Measurements from ENCODE around the gene SLC2A5. TPM values are rescaled to one million over a fixed set of nuclear protein-coding genes. Genes with fewer than 3 reads are reported as not detected.

SLC2A5 gene
- total RNA-seq, 1 donor from 2014 or later: 3.6 TPM

DNA sequence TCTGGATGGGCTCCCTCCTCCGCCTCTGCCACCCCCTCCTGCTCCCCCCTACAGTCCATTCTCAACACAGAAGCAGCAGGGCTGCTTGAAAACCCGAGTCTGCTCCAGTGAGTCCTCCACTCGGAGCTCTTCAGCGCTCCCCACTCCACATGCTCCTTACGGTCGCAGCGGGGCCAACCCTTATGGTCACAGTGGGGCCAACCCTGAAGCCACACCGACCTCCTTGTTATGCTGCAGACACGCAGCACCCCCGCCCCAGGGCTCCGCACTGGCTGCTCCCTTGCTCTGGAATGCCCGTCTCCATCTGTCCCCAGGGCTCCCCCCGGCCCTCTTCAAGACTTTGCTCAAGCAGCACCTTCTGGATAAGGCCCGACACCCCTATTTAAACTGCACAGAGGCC is 36.9 kb upstream of the SLC2A5 start:
- ChIA-PET CTCF (interaction anchor here (1.5 kb wide), 1 partner anchor 96 kb away, joined by 3 read pairs; no protein-coding TSS in a partner anchor), POLR2A (no interaction called here)
- H3K4me3 Mint-ChIP-seq: no peak overlapping the region
- H3K9me3 Mint-ChIP-seq: no peaks in the 10 kb centered on the region
- no peak for DNase-seq
- peaks cover 22% of the 10 kb centered on the region for H3K36me3 Mint-ChIP-seq (ENCODE audit: low read depth)
- H3K27ac Mint-ChIP-seq: no peak overlapping the region
- intact Hi-C loops (cut with micrococcal nuclease): no loop called here
- no peaks in the 10 kb centered on the region for H3K4me1 Mint-ChIP-seq
- TF ChIP-seq, protein P1, sequence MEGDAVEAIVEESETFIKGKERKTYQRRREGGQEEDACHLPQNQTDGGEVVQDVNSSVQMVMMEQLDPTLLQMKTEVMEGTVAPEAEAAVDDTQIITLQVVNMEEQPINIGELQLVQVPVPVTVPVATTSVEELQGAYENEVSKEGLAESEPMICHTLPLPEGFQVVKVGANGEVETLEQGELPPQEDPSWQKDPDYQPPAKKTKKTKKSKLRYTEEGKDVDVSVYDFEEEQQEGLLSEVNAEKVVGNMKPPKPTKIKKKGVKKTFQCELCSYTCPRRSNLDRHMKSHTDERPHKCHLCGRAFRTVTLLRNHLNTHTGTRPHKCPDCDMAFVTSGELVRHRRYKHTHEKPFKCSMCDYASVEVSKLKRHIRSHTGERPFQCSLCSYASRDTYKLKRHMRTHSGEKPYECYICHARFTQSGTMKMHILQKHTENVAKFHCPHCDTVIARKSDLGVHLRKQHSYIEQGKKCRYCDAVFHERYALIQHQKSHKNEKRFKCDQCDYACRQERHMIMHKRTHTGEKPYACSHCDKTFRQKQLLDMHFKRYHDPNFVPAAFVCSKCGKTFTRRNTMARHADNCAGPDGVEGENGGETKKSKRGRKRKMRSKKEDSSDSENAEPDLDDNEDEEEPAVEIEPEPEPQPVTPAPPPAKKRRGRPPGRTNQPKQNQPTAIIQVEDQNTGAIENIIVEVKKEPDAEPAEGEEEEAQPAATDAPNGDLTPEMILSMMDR (IDR thresholded peaks at IDR 0.05): no peak
- ATAC-seq (ENCODE audit: low read depth): no peak
- H3K27me3 Mint-ChIP-seq: no peaks in the 10 kb centered on the region

DNA sequence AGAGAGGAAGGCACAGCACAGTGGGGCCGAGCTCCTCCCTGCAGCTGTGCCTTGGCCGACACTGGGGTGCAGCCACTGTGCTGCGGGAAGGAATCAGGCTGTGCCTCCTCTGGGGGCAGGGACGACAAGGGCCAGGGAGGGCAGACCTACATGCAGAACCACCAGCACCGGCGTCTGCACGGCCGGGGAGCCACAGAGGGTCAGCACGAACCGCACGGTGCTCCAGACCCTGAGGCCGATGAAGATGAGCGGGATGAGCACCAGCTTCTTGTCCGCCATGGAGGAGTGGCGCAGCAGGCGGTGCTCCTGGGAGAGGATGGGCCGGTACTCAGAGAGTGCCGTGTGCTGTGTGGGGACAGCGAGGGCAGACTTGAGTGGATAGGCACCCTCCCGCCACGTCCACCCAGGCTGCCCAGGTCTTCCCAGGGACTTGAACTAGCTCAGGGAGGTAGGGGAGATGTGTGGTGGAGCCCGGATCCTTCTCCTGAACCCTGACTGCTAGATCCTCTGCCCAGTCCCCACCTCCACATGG is 36.0 kb upstream of the SLC2A5 start:
- CTCF ChIA-PET: interaction anchor here (1.5 kb wide), 1 partner anchor 95 kb away, joined by 3 read pairs; no protein-coding TSS in a partner anchor
- no peaks in the 10 kb centered on the region for H3K27me3 Mint-ChIP-seq
- POLR2A ChIA-PET: no interaction called here
- TF ChIP-seq, protein P1 (IDR thresholded peaks at IDR 0.05): no peak
- DNase-seq (no peak), ATAC-seq (ENCODE audit: low read depth) (no peak)
- H3K4me3 Mint-ChIP-seq: no peak overlapping the region
- no peaks in the 10 kb centered on the region for H3K4me1 Mint-ChIP-seq
- H3K9me3 Mint-ChIP-seq: no peaks in the 10 kb centered on the region
- intact Hi-C loops (cut with micrococcal nuclease): no loop called here
- H3K27ac Mint-ChIP-seq: no peak overlapping the region
- peaks cover 22% of the 10 kb centered on the region for H3K36me3 Mint-ChIP-seq (ENCODE audit: low read depth)

DNA sequence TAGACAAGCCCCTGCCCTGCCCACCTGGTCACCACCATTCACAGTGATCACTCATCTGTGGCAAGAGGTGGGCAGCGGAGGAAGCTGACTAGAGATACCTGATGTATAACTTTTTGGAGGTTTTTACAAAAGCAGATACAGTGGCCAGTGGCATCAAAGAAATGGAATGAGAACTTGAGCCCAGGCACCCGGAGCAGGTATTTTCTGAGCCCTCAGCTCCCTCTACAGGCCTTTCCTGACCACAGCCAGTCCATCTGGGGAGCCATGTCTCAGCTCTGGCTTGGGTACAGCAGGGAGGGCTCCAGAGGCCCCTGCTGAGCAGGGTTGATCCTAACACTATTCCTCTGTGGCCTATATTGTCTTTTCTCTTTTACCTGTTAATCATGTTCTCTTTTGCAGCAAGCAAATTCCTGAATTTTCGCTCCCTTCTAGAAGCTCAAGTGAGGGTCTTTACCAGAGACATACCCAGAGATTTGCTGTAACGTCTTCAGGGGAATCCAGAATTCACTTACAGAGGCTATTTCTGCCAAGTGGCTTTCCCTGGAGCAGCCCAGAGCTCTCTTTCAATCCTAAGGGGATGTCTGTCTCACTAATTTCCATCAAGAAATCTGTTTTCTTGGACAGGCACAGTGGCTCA is 32.2 kb upstream of the SLC2A5 start:
- DNase-seq (no peak), ATAC-seq (ENCODE audit: low read depth) (peak; percentile 77)
- no peak overlapping the region for H3K27ac Mint-ChIP-seq
- TF ChIP-seq, protein P1 (IDR thresholded peaks at IDR 0.05): no peak
- H3K36me3 Mint-ChIP-seq (ENCODE audit: low read depth): peaks cover 16% of the 10 kb centered on the region
- ChIA-PET CTCF (interaction anchor here (0.7 to 4.0 kb wide), 20 partner anchors 10 to 389 kb away, joined by 3 to 40 read pairs (median 5); no protein-coding TSS in a partner anchor), POLR2A (interaction anchor here (0.6 to 0.8 kb wide), 4 partner anchors 13 to 97 kb away, joined by 3 to 13 read pairs (median 6); no protein-coding TSS in a partner anchor)
- H3K27me3 Mint-ChIP-seq: no peaks in the 10 kb centered on the region
- H3K4me3 Mint-ChIP-seq: no peak overlapping the region
- H3K4me1 Mint-ChIP-seq: no peaks in the 10 kb centered on the region
- H3K9me3 Mint-ChIP-seq: no peaks in the 10 kb centered on the region
- intact Hi-C loops (cut with micrococcal nuclease): loop anchor here (1.0 kb wide), 5 partner anchors 91 to 242 kb away; no protein-coding TSS in a partner anchor

DNA sequence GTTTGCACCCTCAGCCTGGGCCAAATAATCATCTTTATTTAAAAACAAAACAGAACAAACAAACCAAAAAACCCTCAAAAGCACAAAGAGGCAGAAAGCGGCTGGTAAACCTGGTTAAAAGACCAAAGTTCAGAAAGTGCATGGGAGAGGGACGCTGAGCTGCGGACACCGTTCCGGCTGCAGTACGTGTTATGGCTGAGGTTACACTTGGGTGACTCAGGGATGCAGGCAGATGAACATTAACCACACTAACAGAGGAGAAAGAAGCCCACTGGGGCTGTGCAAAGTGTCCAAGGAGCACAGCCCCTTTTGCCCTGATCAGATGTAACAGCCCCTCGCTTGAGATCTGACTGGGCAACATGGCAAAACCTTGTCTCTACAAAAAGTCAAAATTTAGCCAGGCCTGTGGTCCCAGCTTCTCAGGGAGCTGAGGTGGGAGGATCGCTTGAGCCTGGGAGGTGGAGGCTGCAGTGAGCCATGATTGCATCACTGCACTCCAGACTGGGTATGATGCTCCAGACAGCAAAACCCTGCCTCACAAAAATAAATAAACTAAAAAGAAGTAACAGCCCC is 31.1 kb upstream of the SLC2A5 start:
- ChIA-PET CTCF (interaction anchor here (1.2 to 4.0 kb wide), 7 partner anchors 63 to 242 kb away, joined by 4 to 40 read pairs (median 6); no protein-coding TSS in a partner anchor), POLR2A (interaction anchor here (1.0 kb wide), 1 partner anchor 29 kb away, joined by 3 read pairs; no protein-coding TSS in a partner anchor)
- no peaks in the 10 kb centered on the region for H3K4me1 Mint-ChIP-seq

More for the DNA sequence above, 31.1 kb upstream of the SLC2A5 start:
- no peaks in the 10 kb centered on the region for H3K27me3 Mint-ChIP-seq
- H3K36me3 Mint-ChIP-seq (ENCODE audit: low read depth): peaks cover 16% of the 10 kb centered on the region
- ATAC-seq (ENCODE audit: low read depth): no peak
- TF ChIP-seq, protein P1 (IDR thresholded peaks at IDR 0.05): no peak
- H3K27ac Mint-ChIP-seq: no peak overlapping the region
- H3K4me3 Mint-ChIP-seq: no peak overlapping the region
- intact Hi-C loops (cut with micrococcal nuclease): loop anchor here (1.0 kb wide), 5 partner anchors 90 to 241 kb away; no protein-coding TSS in a partner anchor
- no peak for DNase-seq
- H3K9me3 Mint-ChIP-seq: no peaks in the 10 kb centered on the region

Measured in activated B cell treated with CpG ODN at 0.5 μM for 24 hours (primary cell).